ENCODE measurements around the gene ZNF516. TPM values are rescaled to one million over a fixed set of nuclear protein-coding genes. Genes with fewer than 3 reads are reported as not detected.

Gene ZNF516
- total and polyA plus RNA-seq, 7 donors = 2.1 to 29.9 (median 24.3) TPM

DNA sequence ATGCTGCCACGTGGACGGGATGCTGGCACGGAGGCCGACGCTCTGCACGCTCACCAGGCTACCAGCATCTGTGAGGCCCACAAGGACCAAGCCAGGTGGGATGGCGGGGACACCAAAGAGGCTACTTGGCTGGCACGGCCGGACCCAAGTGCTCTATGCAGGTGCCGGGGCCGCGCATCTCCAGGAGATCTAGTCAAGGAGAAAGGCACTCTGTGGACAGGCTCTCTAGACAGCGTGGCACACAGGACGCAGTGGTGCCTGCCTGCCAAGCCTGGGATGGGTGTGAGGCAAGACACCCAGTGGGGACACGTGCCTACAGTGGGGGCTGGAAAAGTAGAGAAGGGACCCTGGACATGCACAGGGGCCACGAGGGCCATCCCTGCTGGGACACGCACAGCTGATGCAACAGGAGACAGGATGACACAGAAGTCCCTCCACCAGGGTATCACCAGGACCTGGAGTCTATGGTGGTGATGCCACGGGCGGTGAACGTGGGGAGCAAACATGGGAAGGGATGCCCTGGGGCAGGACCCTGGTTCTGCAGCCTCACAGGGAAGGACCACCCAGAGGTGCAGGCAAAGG is 28.5 kb downstream of the ZNF516 start:
- peak; percentile 65 for DNase-seq
- H3K27me3 ChIP-seq = no peaks in the 10 kb centered on the region
- H3K4me3 ChIP-seq = no peak overlapping the region
- peaks cover 0 to 8% (median 0%) of the 10 kb centered on the region in 4 donors for H3K36me3 ChIP-seq
- TF ChIP-seq EP300 (IDR thresholded peaks at IDR 0.05) (no peak), POLR2A (IDR thresholded peaks at IDR 0.05) (no peak), POLR2AphosphoS5 (IDR thresholded peaks at IDR 0.05) (no peak)
- TF ChIP-seq, protein P1, sequence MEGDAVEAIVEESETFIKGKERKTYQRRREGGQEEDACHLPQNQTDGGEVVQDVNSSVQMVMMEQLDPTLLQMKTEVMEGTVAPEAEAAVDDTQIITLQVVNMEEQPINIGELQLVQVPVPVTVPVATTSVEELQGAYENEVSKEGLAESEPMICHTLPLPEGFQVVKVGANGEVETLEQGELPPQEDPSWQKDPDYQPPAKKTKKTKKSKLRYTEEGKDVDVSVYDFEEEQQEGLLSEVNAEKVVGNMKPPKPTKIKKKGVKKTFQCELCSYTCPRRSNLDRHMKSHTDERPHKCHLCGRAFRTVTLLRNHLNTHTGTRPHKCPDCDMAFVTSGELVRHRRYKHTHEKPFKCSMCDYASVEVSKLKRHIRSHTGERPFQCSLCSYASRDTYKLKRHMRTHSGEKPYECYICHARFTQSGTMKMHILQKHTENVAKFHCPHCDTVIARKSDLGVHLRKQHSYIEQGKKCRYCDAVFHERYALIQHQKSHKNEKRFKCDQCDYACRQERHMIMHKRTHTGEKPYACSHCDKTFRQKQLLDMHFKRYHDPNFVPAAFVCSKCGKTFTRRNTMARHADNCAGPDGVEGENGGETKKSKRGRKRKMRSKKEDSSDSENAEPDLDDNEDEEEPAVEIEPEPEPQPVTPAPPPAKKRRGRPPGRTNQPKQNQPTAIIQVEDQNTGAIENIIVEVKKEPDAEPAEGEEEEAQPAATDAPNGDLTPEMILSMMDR (IDR thresholded peaks at IDR 0.05) = no peak
- intact Hi-C loops (cut with DNase I) = no loop called here
- 92 to 93% methylated on average over 20 of the region's 20 CpGs for WGBS, 2 donors
- H3K9me3 ChIP-seq = no peaks in the 10 kb centered on the region
- H3K27ac ChIP-seq = no peak overlapping the region
- peaks cover 0 to 50% (median 21%) of the 10 kb centered on the region in 4 donors for H3K4me1 ChIP-seq

DNA sequence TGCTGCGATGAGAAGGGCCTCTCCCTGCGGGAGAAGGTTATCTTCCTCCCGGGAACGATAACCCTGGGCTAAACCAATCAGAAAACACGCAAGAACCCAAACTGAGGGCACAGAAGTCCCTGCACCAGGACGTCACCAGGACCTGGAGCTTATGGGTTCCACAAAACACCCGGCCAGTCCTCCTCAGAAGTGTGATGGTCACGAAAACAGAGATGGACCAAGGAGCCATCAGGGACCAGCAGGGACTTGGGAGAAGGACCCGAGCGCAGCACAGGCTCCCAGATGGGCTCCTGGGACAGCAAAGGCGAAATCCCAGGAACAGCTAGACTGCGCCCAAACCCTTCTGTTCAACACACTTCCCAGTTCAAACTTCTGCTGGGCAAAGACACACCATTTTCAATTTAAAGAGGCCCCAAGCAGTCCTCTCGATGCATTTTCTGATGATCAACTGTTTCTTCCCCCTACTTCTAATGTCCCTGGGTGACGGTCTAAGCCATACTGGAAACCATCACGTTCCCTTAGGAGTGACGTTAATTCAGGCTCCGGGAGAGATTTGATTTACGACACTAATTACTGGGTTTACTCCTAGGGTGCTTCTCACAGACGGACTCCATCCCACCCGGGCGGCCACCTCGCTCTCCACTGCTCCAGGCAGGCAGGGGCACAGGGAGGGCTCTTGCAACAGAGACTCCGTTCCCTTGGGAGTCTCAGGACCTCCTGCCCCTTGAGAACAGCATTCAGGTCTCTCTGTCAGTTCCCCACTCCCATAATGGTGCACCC is 29.2 kb downstream of the ZNF516 start:
- no peak overlapping the region for H3K27ac ChIP-seq
- H3K4me1 ChIP-seq = peaks cover 0 to 49% (median 22%) of the 10 kb centered on the region in 4 donors
- H3K9me3 ChIP-seq = no peaks in the 10 kb centered on the region
- no peak overlapping the region for H3K4me3 ChIP-seq
- DNase-seq = peak; percentile 55
- H3K36me3 ChIP-seq = peaks cover 0 to 9% (median 0%) of the 10 kb centered on the region in 4 donors
- H3K27me3 ChIP-seq = no peaks in the 10 kb centered on the region
- no peak for TF ChIP-seq POLR2AphosphoS5 (IDR thresholded peaks at IDR 0.05)
- TF ChIP-seq, protein P1 (IDR thresholded peaks at IDR 0.05) = no peak
- no peak for TF ChIP-seq EP300 (IDR thresholded peaks at IDR 0.05)
- TF ChIP-seq POLR2A (IDR thresholded peaks at IDR 0.05) = no peak
- WGBS, 2 donors = 88% methylated on average over 23 of the region's 23 CpGs
- intact Hi-C loops (cut with DNase I) = no loop called here

DNA sequence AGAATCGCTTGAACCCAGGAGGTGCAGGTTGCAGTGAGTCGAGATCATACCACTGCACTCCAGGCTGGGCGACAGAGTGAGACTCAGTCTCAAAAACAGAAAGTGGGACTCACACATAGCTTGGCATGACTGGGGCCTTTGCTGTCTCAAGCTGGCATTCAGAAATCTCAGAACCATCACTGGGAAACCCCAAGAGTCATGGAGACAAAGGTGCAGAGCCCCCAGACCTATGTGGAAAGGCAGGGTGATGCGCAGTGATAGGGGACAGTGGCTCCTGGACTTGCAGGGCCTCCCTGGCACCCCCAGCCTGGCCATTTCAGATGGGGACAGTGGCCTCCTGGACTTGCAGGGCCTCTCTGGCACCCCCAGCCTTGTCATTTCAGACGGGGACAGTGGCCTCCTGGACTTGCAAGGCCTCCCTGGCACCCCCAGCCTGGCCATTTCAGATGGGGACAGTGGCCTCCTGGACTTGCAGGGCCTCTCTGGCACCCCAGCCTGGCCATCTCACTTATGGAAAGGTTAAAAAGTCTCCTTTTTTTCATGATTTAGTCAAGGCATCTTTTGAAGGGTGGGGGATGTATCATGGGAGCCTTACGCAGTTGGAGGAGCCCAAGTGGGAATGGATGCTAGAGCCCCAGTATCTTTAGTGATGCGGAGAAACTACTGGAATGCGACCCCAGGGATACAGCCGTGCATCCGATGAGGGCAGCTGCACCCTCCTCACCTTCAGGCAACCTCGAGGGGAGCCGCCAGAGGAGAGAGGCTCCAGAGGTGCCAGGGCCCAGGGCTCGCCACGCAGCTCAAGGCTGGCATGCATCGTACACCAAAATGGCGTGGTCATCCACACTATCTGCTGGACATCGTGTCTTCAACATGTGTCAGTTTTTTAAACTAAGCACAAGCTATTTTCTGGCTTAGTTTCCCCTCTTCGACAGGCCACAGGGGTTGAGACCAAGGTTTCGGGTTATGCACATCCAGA is 30.5 kb downstream of the ZNF516 start:
- Histone ChIP-seq H3K27me3 (no peaks in the 10 kb centered on the region), H3K36me3 (peaks cover 0 to 9% (median 0%) of the 10 kb centered on the region in 4 donors), H3K9me3 (no peaks in the 10 kb centered on the region), H3K4me3 (no peak overlapping the region), H3K27ac (no peak overlapping the region), H3K4me1 (peaks cover 0 to 52% (median 30%) of the 10 kb centered on the region in 4 donors)
- no peak for TF ChIP-seq POLR2AphosphoS5 (IDR thresholded peaks at IDR 0.05)
- no peak for TF ChIP-seq POLR2A (IDR thresholded peaks at IDR 0.05)
- TF ChIP-seq EP300 (IDR thresholded peaks at IDR 0.05) = no peak
- TF ChIP-seq, protein P1 (IDR thresholded peaks at IDR 0.05) = no peak
- WGBS, 2 donors = 94 to 96% methylated on average over 19 of the region's 19 CpGs
- intact Hi-C loops (cut with DNase I) = no loop called here
- DNase-seq = peak; percentile 41

DNA sequence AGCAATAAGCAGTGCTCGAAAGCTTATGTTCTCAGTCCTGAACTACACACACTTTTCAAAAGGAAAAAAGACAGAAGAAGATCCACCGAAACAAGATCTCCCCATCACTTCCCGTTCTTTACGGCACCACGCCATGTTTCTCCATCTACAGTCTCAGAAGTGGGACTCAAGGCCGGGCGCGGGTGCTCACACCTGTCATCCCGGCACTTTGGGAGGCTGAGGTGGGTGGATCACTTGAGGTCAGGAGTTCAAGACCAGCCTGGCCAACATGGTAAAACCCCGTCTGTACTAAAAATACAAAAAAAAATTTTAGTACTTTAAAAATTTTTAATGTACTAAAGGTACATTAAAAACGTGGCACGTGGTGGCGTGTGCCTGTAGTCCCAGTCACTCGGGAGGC is 31.2 kb downstream of the ZNF516 start:
- no peaks in the 10 kb centered on the region for H3K27me3 ChIP-seq
- H3K27ac ChIP-seq = no peak overlapping the region
- no peaks in the 10 kb centered on the region for H3K9me3 ChIP-seq
- DNase-seq = no peak
- peaks cover 0 to 53% (median 36%) of the 10 kb centered on the region in 4 donors for H3K4me1 ChIP-seq
- no peak overlapping the region for H3K4me3 ChIP-seq
- H3K36me3 ChIP-seq = peaks cover 0 to 9% (median 0%) of the 10 kb centered on the region in 4 donors
- intact Hi-C loops (cut with DNase I) = no loop called here
- WGBS, 2 donors = 93 to 94% methylated on average over 14 of the region's 14 CpGs
- TF ChIP-seq EP300 (IDR thresholded peaks at IDR 0.05) (no peak), POLR2AphosphoS5 (IDR thresholded peaks at IDR 0.05) (no peak), POLR2A (IDR thresholded peaks at IDR 0.05) (no peak)
- TF ChIP-seq, protein P1 (IDR thresholded peaks at IDR 0.05) = no peak

All from sigmoid colon (tissue), 7 donors.